Measurements from ENCODE around the gene MCTP1.

DNA sequence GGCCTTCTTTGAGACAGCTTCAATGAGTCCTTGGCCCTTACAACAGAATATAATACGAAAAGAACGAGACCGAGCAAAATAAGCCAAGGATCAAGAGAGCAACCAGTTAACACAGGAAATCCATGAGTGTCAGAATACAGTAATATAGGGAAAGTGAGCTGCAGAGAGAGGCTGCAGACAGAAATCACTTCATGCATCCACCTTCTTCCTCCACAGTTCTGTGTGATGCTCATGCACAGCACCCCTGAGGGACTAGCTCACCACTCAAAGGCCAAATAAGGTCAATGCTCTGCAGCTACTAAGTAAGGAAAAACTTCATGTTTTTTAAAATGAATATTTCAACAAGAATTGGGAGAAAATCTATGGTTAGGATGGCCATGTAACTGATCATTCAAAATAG is 257.1 kb downstream of the MCTP1 start:
- TF ChIP-seq, protein P1, sequence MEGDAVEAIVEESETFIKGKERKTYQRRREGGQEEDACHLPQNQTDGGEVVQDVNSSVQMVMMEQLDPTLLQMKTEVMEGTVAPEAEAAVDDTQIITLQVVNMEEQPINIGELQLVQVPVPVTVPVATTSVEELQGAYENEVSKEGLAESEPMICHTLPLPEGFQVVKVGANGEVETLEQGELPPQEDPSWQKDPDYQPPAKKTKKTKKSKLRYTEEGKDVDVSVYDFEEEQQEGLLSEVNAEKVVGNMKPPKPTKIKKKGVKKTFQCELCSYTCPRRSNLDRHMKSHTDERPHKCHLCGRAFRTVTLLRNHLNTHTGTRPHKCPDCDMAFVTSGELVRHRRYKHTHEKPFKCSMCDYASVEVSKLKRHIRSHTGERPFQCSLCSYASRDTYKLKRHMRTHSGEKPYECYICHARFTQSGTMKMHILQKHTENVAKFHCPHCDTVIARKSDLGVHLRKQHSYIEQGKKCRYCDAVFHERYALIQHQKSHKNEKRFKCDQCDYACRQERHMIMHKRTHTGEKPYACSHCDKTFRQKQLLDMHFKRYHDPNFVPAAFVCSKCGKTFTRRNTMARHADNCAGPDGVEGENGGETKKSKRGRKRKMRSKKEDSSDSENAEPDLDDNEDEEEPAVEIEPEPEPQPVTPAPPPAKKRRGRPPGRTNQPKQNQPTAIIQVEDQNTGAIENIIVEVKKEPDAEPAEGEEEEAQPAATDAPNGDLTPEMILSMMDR (conservative IDR thresholded peaks at IDR 0.05 in 1 of 2, IDR thresholded peaks at IDR 0.05 in 1 of 2; ENCODE audit: extremely low read depth in 1 of 2, insufficient read depth in 1 of 2, low read depth in 1 of 2, low read length in 2 of 2), result no peak
- no peak for TF ChIP-seq EZH2 (IDR thresholded peaks at IDR 0.05; ENCODE audit: borderline replicate concordance, low read length)

Data from mammary epithelial cell (primary cell).